ENCODE results near the gene MVK. TPM values are rescaled to one million over a fixed set of nuclear protein-coding genes. Genes with fewer than 3 reads are reported as not detected.

The MVK gene
- total RNA-seq, 4 donors from 2014 or later = 17.2 to 157 (median 25.4) TPM

- DNase-seq = no peak
- no peak for TF ChIP-seq POLR2AphosphoS5 (IDR thresholded peaks at IDR 0.05)
- no peak for TF ChIP-seq EP300 (IDR thresholded peaks at IDR 0.05; ENCODE audit: low read depth)
- no peak for TF ChIP-seq CTCF (IDR thresholded peaks at IDR 0.05)
- TF ChIP-seq POLR2A (IDR thresholded peaks at IDR 0.05) = no peak
- in situ Hi-C loops (cut with MboI; ENCODE audit: low pct_ligation_motif_present in 1 of 4, low pct_unique_long_range_greater_than_20kb in 1 of 4, low sequenced_read_pairs in 3 of 4) (no loop called here), intact Hi-C loops (cut with DNase I; ENCODE audit: low total_unique reads) (no loop called here)
- Histone ChIP-seq H3K27ac (no peak overlapping the region), H3K9me3 (no peaks in the 10 kb centered on the region), H3K4me3 (no peak overlapping the region), H3K27me3 (peaks cover 44% of the 10 kb centered on the region), H3K4me1 (peaks cover 0 to 2% (median 0%) of the 10 kb centered on the region in 4 donors), H3K36me3 (no peaks in the 10 kb centered on the region)
- 71 to 84% methylated on average over 4 to 18 of the region's 18 CpGs for WGBS, 2 donors (ENCODE audit: low coverage in 1 of 2)
Observed at GRCh38 chr12:109547286-109547685, 26.3 kb upstream of the MVK start.

- peaks cover 0 to 2% (median 0%) of the 10 kb centered on the region in 4 donors for H3K4me1 ChIP-seq
- no peak for DNase-seq
- 86 to 100% methylated on average over 1 to 4 of the region's 4 CpGs for WGBS, 2 donors (ENCODE audit: low coverage in 1 of 2)
- H3K4me3 ChIP-seq = no peak overlapping the region
- peaks cover 51% of the 10 kb centered on the region for H3K27me3 ChIP-seq
- TF ChIP-seq CTCF (IDR thresholded peaks at IDR 0.05) = no peak
- no peak for TF ChIP-seq POLR2AphosphoS5 (IDR thresholded peaks at IDR 0.05)
- no peak for TF ChIP-seq EP300 (IDR thresholded peaks at IDR 0.05; ENCODE audit: low read depth)
- intact Hi-C loops (cut with DNase I; ENCODE audit: low total_unique reads) = no loop called here
- in situ Hi-C loops (cut with MboI; ENCODE audit: low pct_ligation_motif_present in 1 of 4, low pct_unique_long_range_greater_than_20kb in 1 of 4, low sequenced_read_pairs in 3 of 4) = no loop called here
- no peaks in the 10 kb centered on the region for H3K36me3 ChIP-seq
- no peaks in the 10 kb centered on the region for H3K9me3 ChIP-seq
- no peak overlapping the region for H3K27ac ChIP-seq
Observed at GRCh38 chr12:109548258-109548657, 25.3 kb upstream of the MVK start.

GRCh38 chr12:109549613-109550270 is 23.9 kb upstream of the MVK start:
- intact Hi-C loops (cut with DNase I; ENCODE audit: low total_unique reads) = no loop called here
- H3K4me3 ChIP-seq = no peak overlapping the region
- no peak for TF ChIP-seq EP300 (IDR thresholded peaks at IDR 0.05; ENCODE audit: low read depth)
- TF ChIP-seq CTCF (IDR thresholded peaks at IDR 0.05) = no peak
- no peak for TF ChIP-seq POLR2A (IDR thresholded peaks at IDR 0.05)
- TF ChIP-seq POLR2AphosphoS5 (IDR thresholded peaks at IDR 0.05) = no peak
- no peaks in the 10 kb centered on the region for H3K36me3 ChIP-seq
- H3K27me3 ChIP-seq = peaks cover 66% of the 10 kb centered on the region
- in situ Hi-C loops (cut with MboI; ENCODE audit: low pct_ligation_motif_present in 1 of 4, low pct_unique_long_range_greater_than_20kb in 1 of 4, low sequenced_read_pairs in 3 of 4) = no loop called here
- no peaks in the 10 kb centered on the region for H3K9me3 ChIP-seq
- WGBS, 2 donors (ENCODE audit: low coverage in 1 of 2) = 40 to 42% methylated on average over 8 to 15 of the region's 15 CpGs
- DNase-seq = no peak
- H3K27ac ChIP-seq = no peak overlapping the region
- peaks cover 0 to 2% (median 0%) of the 10 kb centered on the region in 4 donors for H3K4me1 ChIP-seq

GRCh38 chr12:109550281-109550680 is 23.3 kb upstream of the MVK start:
- H3K4me3 ChIP-seq = no peak overlapping the region
- WGBS, 2 donors (ENCODE audit: low coverage in 1 of 2) = 0 to 64% methylated on average over 1 to 12 of the region's 12 CpGs
- H3K36me3 ChIP-seq = no peaks in the 10 kb centered on the region
- H3K27me3 ChIP-seq = peaks cover 66% of the 10 kb centered on the region
- H3K4me1 ChIP-seq = peaks cover 0 to 2% (median 0%) of the 10 kb centered on the region in 4 donors
- in situ Hi-C loops (cut with MboI; ENCODE audit: low pct_ligation_motif_present in 1 of 4, low pct_unique_long_range_greater_than_20kb in 1 of 4, low sequenced_read_pairs in 3 of 4) = no loop called here
- no peak overlapping the region for H3K27ac ChIP-seq
- no peak for DNase-seq
- no peaks in the 10 kb centered on the region for H3K9me3 ChIP-seq
- intact Hi-C loops (cut with DNase I; ENCODE audit: low total_unique reads) = no loop called here
- TF ChIP-seq EP300 (IDR thresholded peaks at IDR 0.05; ENCODE audit: low read depth) (no peak), CTCF (IDR thresholded peaks at IDR 0.05) (no peak), POLR2AphosphoS5 (IDR thresholded peaks at IDR 0.05) (no peak), POLR2A (IDR thresholded peaks at IDR 0.05) (no peak)
